Stimulated activated naive B cell treated with anti-CD40 and anti-IgM and Interleukin-4, amounts not matched to agents 10 μg/mL and 1 μg/mL and 100 μg/mL, for 72 hours (primary cell): ENCODE results near the gene MACROD2.
A peak's percentile ranks its signal among the peaks of the same experiment; 100 is the strongest.

Source experiments
- ATAC-seq, 2 donors: fragments of 150-1000 bp; cut with Tn5 transposase; replicated peaks; 2 replicates each; pipeline ENCODE4 v1.10.0; 2021; ENCODE audit warnings: moderate library complexity in 1 of 2
- DNase-seq: peaks from one replicate; pipeline ENCODE4 v3.0.0; 2021
- H3K27ac Mint-ChIP-seq: one replicate; pipeline ENCODE4 v1.8.0; 2022; ENCODE audit warnings: mild to moderate bottlenecking, mixed read lengths
- H3K27me3 Mint-ChIP-seq, 2 donors: one replicate each; pipeline ENCODE4 v1.8.0; 2022; ENCODE audit warnings: mixed read lengths in 2 of 2
- H3K36me3 Mint-ChIP-seq, 2 donors: one replicate each; pipeline ENCODE4 v1.8.0; 2022; ENCODE audit warnings: mixed read lengths in 2 of 2, mild to moderate bottlenecking in 1 of 2
- H3K4me1 Mint-ChIP-seq, 2 donors: one replicate each; pipeline ENCODE4 v1.8.0; 2022; ENCODE audit warnings: mixed read lengths in 2 of 2, mild to moderate bottlenecking in 1 of 2
- H3K4me3 Mint-ChIP-seq, 2 donors: one replicate each; pipeline ENCODE4 v1.8.0; 2022; ENCODE audit warnings: mild to moderate bottlenecking in 2 of 2, mixed read lengths in 2 of 2, moderate library complexity in 1 of 2
- H3K9me3 Mint-ChIP-seq, 2 donors: one replicate each; pipeline ENCODE4 v1.8.0; 2022; ENCODE audit warnings: mixed read lengths in 2 of 2, mild to moderate bottlenecking in 1 of 2

The MACROD2 gene

DNA sequence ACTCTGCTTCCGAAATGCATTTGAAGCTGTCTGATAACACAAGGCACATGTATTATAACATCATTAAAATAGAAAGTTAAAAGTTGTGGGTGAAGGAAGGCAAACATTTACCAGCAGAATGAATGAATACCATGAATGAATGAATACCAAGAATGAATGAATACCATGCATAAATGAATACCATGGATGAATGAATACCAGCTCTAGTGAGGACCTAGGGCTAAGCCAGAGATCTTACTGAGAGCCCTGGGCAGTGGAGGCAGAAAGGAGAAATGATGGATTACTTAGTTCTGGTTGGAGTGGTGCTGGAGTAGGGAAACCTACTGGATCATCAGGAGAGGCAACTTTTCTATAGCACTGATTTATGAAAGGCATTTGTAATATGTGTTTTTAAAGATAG is 1579.9 kb downstream of the MACROD2 start:
- Mint-ChIP-seq H3K27ac (no peak overlapping the region), H3K36me3 (no peaks in the 10 kb centered on the region)

DNA sequence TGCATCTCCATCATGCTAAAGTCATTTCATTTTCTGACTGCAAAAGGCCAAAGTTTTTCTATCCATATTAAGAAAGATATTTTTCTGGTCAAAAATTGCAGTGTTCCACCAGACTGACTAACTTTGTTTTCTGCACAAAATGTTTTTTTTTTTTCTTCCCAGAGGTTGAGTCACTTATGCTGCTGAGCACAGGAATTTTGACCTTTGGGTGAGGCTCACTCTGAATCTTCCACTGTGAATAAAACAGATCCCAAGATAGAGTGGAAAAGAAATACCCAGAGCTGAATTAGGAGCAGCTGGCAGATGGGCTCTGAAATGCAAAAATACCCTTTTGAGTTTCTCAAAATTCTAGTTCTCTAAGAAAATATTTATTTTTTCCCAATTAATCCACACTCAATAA is 1581.1 kb downstream of the MACROD2 start:
- Mint-ChIP-seq H3K36me3 (no peaks in the 10 kb centered on the region), H3K27ac (no peak overlapping the region), H3K4me1 (no peaks in the 10 kb centered on the region), H3K4me3 (no peak overlapping the region), H3K9me3 (no peaks in the 10 kb centered on the region), H3K27me3 (peaks cover 22 to 23% of the 10 kb centered on the region in 2 donors)
- ATAC-seq (no peak), DNase-seq (no peak)

More for the DNA sequence above, 1579.9 kb downstream of the MACROD2 start:
- DNase-seq = no peak
- Mint-ChIP-seq H3K4me1 (no peaks in the 10 kb centered on the region), H3K27me3 (peaks cover 16 to 19% of the 10 kb centered on the region in 2 donors), H3K4me3 (no peak overlapping the region), H3K9me3 (no peaks in the 10 kb centered on the region)
- ATAC-seq = no peak

DNA sequence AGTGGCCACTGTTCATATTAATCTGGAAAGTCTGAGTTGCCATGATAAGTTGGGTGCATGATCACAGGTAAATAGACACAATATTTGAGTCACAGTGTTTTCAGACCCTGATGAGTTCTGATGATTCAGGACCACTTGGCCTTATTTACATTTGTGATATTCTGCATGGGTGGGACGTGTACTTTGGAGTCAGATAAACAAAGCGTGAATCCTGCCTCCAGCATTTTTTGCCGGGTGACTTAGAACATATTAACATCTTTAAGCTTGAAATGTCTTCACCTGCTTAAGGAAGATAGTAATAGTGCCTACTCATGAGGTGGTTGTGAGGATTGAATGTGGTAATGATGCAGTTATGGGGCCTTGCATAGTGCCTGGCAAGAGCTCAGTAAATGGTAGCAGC is 1582.8 kb downstream of the MACROD2 start:
- Mint-ChIP-seq H3K4me3 (no peak overlapping the region), H3K4me1 (no peaks in the 10 kb centered on the region), H3K36me3 (no peaks in the 10 kb centered on the region), H3K27me3 (peaks cover 26 to 30% of the 10 kb centered on the region in 2 donors), H3K27ac (no peak overlapping the region), H3K9me3 (no peaks in the 10 kb centered on the region)
- ATAC-seq (no peak), DNase-seq (no peak)

DNA sequence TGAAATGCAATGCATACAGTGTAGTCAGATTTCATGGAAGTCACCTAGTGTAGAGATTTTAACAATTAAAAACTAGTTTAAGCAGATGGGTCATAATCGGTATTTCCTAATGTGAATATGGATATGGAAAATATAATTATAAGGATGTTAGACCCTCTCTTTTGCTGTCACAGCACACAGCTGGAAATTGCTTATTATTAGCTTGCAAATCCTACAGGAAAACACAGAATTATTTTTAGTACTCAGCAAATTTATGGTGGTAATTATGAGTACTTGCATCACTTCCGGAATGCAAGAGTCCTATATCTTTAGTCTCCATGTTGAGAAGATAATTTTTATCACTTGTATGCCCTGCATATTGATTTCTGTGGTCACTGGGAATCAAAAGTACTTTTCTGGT is 1584.4 kb downstream of the MACROD2 start:
- no peak overlapping the region for H3K27ac Mint-ChIP-seq
- no peak overlapping the region for H3K4me3 Mint-ChIP-seq
- DNase-seq (no peak), ATAC-seq (no peak)
- no peaks in the 10 kb centered on the region for H3K4me1 Mint-ChIP-seq
- no peaks in the 10 kb centered on the region for H3K36me3 Mint-ChIP-seq
- H3K9me3 Mint-ChIP-seq = no peaks in the 10 kb centered on the region
- peaks cover 26 to 31% of the 10 kb centered on the region in 2 donors for H3K27me3 Mint-ChIP-seq

DNA sequence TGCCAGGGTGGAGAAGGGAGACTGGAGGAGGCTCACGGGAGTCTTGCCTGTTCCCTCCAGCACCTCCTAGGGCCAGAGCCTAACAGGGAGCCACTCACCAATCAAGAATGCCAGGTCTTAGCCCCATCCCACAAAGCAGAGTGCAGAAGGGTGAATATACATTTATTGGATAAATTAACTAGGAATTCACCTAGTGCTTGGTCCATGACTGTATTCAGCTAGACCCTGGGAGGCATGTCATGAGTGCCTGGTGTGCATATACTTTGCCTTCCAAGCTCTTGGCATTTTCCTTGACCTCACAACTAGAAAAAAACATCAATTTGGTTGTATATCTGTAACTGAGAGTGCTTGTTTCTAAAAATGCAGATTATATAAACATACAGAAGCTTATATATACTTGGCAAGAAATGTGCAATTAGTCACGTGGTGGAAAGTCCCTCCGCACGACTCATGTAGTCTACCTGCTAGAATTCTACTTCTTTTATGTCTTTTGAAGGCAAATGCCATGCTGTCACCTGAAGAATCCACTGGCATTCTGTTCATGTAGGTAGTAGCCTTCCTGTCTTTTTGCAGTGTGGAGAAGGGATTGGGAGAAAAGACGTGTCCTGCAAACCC is 1586.9 kb downstream of the MACROD2 start:
- H3K27me3 Mint-ChIP-seq = peaks cover 21 to 28% of the 10 kb centered on the region in 2 donors
- H3K36me3 Mint-ChIP-seq = no peaks in the 10 kb centered on the region
- no peaks in the 10 kb centered on the region for H3K9me3 Mint-ChIP-seq

DNA sequence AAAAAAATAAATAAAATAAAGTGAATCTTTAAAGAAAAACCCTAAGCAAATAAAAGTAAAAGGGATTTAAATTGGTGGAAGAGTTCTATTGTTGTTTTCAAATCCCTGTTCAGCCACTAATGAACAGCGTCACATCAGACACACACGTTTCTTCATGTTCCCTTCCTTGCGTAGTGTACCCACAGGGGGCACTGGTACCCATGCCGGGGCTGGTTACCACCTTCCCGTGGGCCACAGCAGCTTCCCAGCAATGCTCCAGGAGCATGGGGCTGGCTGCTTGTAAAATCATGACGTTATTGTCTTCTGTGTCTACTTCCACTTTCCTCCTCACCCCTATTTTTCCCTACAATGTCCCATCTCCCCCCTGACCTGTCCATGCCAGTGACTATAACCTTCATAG is 1589.2 kb downstream of the MACROD2 start:
- DNase-seq = no peak

More for the DNA sequence above, 1586.9 kb downstream of the MACROD2 start:
- Mint-ChIP-seq H3K4me3 (no peak overlapping the region), H3K27ac (no peak overlapping the region), H3K4me1 (no peaks in the 10 kb centered on the region)
- DNase-seq (no peak), ATAC-seq (no peak)

DNA sequence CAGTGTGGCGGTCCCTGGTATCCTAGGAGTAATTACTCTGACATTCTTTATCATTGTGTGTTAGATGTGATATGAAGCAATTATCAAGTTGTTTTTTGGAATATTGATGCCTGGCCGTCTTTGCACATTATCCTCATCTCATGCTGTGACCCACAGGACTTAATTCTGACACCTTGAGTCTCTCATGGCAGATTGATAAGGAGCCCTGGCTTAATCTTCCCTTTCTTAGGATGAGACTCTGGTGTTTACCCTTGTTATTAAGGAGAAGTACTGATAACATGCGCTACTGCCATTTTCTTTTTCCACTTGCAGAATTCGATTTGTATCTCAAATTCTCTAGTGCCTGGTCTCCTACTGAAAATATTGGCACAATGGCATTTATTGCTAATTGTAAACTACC is 1597.8 kb downstream of the MACROD2 start:
- Mint-ChIP-seq H3K27me3 (peaks cover 4 to 15% of the 10 kb centered on the region in 2 donors), H3K9me3 (no peaks in the 10 kb centered on the region), H3K4me1 (no peaks in the 10 kb centered on the region), H3K36me3 (no peaks in the 10 kb centered on the region), H3K4me3 (no peak overlapping the region), H3K27ac (no peak overlapping the region)
- ATAC-seq (no peak), DNase-seq (no peak)

More for the DNA sequence above, 1589.2 kb downstream of the MACROD2 start:
- no peaks in the 10 kb centered on the region for H3K4me1 Mint-ChIP-seq
- H3K36me3 Mint-ChIP-seq = no peaks in the 10 kb centered on the region
- ATAC-seq = no peak
- peaks cover 16 to 23% of the 10 kb centered on the region in 2 donors for H3K27me3 Mint-ChIP-seq
- H3K4me3 Mint-ChIP-seq = no peak overlapping the region
- H3K9me3 Mint-ChIP-seq = no peaks in the 10 kb centered on the region
- no peak overlapping the region for H3K27ac Mint-ChIP-seq

DNA sequence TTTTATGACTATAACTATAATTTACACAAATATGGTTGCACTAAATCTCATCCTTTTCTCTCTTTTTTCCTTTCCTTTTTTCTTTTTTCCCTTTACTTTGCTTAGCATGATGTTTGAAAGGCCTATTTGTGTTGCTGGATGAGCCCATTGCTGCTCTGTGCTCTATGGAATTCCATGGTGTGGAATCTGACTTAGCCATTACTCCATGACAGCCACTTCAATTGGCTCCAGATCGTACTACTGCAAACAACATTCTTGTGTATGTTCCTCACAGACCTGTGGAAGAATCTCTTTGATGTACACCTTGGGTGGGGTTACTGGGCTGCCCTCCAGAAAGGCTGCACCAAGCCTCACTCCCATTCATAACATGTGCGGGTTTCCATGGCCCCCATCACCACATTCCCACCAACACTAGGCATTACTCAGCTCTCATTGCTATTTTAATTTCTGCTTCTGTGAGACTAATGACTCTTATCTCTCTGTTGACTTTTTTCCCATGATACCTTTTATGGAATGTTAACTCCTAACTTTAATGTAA is 1598.9 kb downstream of the MACROD2 start:
- no peaks in the 10 kb centered on the region for H3K36me3 Mint-ChIP-seq
- peaks cover 4 to 15% of the 10 kb centered on the region in 2 donors for H3K27me3 Mint-ChIP-seq
- ATAC-seq = no peak

DNA sequence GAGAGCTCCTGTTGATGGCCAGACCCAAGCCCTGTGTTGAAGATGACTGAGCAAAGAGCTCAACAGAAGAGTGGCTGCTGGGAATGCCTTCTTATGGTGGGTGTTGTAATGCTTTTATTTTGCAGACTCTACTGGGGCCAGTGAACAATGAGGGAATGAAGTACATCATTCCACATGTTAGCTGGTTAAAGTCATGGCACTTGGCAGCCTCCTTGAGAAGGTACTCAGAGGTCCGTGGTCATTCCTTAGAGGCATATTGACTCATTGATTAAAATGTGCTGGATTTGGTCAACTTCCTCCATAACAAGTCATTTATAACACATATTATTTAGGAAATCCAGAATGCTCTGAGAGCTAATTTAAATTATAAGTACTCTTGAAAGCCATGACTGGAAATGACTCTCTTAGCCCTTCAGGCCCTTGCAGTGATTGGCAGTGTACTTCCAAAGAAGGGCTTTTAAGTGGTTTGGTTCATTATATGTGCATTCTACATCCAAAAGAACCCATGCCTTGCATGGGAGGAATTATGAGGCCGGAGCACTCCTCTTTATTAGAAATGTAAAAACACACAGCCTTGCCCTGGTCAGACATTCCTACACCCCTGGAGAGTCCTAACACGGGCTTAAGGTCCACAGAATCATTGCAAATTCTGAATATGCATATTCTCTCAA is 1601.0 kb downstream of the MACROD2 start:
- Mint-ChIP-seq H3K36me3 (no peaks in the 10 kb centered on the region), H3K4me3 (no peak overlapping the region), H3K27ac (no peak overlapping the region), H3K9me3 (no peaks in the 10 kb centered on the region), H3K4me1 (no peaks in the 10 kb centered on the region), H3K27me3 (peaks cover 4 to 24% of the 10 kb centered on the region in 2 donors)
- ATAC-seq = no peak
- no peak for DNase-seq

More for the DNA sequence above, 1598.9 kb downstream of the MACROD2 start:
- Mint-ChIP-seq H3K27ac (no peak overlapping the region), H3K9me3 (no peaks in the 10 kb centered on the region), H3K4me1 (no peaks in the 10 kb centered on the region), H3K4me3 (no peak overlapping the region)
- no peak for DNase-seq

DNA sequence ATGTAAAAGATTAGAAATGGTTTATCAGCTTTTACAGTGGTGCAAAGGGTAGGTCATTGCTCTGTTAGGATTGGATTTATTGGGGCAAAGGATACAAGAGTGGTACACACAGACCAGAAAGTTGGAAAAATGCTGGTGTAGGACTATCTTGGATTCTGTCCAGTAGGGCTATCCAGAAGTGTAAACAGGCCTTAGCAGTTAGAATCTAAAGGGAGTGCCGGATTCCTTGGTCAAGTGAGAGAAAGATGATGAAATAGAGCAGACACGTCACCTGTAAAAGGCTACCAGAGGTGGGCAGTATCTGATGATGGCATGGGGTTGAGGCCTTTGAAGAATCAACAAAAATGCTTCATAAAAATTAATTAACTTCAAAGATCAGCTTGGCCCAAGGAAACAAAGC is 1602.0 kb downstream of the MACROD2 start:
- Mint-ChIP-seq H3K9me3 (no peaks in the 10 kb centered on the region), H3K27ac (no peak overlapping the region), H3K4me3 (no peak overlapping the region), H3K36me3 (no peaks in the 10 kb centered on the region), H3K27me3 (peaks cover 4 to 24% of the 10 kb centered on the region in 2 donors), H3K4me1 (no peaks in the 10 kb centered on the region)
- ATAC-seq (no peak), DNase-seq (no peak)

DNA sequence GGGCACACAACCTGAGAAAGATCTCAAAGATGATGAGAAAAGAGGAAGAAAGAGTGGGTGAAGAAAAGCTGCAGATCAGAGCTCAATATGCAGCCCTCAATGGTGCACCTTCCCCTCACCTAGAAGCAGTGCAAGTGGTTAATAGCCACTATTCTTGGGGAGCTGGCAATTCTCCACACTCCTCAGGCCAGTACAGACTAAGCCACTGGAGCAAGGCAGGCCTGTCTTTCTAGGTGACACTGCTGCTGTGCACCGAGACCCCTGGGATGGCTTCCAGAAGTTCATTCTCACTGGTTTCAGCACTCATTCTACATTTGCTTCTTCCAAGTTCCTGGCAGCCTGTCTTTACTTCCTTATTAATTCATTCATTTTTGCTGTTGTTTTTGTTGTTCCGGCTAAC is 1604.6 kb downstream of the MACROD2 start:
- no peak for ATAC-seq
- H3K36me3 Mint-ChIP-seq = no peaks in the 10 kb centered on the region
- H3K27me3 Mint-ChIP-seq = peaks cover 0 to 12% of the 10 kb centered on the region in 2 donors
- H3K4me1 Mint-ChIP-seq = no peaks in the 10 kb centered on the region
- DNase-seq = no peak
- H3K4me3 Mint-ChIP-seq = no peak overlapping the region
- H3K27ac Mint-ChIP-seq = no peak overlapping the region
- H3K9me3 Mint-ChIP-seq = no peaks in the 10 kb centered on the region

DNA sequence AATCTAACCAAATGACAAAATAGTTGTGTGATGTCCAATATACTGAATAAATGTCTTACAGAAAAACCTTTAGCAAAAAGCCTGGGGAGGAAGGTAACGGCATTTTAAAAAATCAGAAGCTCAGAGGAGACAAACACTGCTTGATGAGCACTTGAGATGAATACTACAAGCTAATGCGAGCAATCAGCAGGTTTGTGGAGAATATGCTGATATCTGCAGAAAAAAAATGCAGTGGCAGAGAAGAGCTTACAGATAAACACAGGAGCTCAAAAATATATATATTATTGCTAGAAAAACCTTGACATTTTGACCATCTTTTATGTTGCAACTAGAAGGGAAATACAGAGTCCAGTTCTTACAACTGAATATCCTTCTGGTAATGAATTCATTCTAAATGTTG is 1605.2 kb downstream of the MACROD2 start:
- no peak overlapping the region for H3K4me3 Mint-ChIP-seq
- H3K9me3 Mint-ChIP-seq = no peaks in the 10 kb centered on the region
- H3K4me1 Mint-ChIP-seq = no peaks in the 10 kb centered on the region
- H3K27ac Mint-ChIP-seq = no peak overlapping the region
- peaks cover 0 to 9% of the 10 kb centered on the region in 2 donors for H3K27me3 Mint-ChIP-seq
- ATAC-seq (no peak), DNase-seq (no peak)
- H3K36me3 Mint-ChIP-seq = no peaks in the 10 kb centered on the region

DNA sequence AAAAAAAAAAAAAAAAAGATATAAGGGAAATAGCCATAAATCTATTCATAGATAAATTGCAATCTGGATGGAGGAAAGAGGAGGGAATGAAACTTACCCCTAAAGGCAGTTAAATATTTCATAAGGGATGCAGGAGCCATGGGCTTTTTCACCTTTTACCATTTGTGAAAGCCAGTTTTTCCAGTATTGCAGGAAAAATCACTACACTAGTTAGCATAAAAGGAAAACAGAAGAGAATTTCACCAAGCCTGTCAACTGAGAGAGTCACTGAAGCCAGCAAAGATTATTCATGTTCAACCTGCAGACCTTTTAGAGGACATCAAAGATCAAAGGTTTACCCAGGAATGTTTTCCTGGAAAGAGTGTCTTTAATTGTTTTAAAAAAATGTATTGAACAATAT is 1608.2 kb downstream of the MACROD2 start:
- Mint-ChIP-seq H3K4me3 (no peak overlapping the region), H3K4me1 (no peaks in the 10 kb centered on the region), H3K27me3 (peaks cover 0 to 9% of the 10 kb centered on the region in 2 donors), H3K36me3 (no peaks in the 10 kb centered on the region), H3K9me3 (no peaks in the 10 kb centered on the region), H3K27ac (no peak overlapping the region)
- DNase-seq (no peak), ATAC-seq (no peak)

DNA sequence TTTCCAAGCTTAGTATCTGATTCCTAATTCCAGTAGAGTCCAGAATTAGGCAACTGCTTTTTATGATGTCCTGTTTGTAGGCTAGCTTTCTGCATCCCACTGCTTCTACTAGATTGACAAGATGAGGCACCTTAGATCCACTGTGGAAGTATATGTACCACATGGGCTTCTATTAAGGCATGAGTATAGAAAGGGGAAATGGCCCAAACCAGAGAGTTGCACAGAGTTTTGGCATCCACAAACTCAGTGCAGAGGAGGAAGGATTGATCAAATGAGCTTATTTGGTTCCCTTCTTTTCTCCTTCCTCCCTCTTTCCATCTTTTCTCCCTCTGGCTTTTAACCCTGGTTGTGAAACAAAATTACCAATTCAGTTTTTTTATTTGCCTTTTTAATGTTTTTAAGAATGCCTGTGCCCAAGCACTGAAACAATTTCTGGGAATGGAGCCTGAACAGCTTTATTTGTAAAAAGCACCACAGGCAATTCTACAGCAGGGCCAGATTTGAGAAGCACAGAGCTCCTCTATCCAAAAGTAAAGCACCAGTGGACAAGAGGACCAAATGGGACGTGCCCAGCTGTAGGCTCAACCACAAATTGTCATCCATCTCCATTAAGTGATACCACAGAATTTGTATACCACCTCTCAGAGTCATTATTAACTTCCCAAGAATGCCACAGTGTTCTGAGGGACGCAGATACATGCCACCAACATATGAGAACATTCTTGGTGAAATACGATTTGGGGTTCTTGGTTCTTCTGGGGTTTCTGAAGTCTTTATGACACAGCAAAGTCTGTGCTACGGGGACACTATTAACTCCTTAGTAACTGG is 1608.9 kb downstream of the MACROD2 start:
- DNase-seq (no peak), ATAC-seq (peak; percentile 51 to 58)
- Mint-ChIP-seq H3K4me3 (no peak overlapping the region), H3K27ac (no peak overlapping the region), H3K9me3 (no peaks in the 10 kb centered on the region), H3K27me3 (peaks cover 0 to 9% of the 10 kb centered on the region in 2 donors), H3K36me3 (no peaks in the 10 kb centered on the region), H3K4me1 (no peaks in the 10 kb centered on the region)
